GM12875 (cell line): ENCODE measurements around the gene LGALS3BP.
"Not testable (repeated sequence)": the region's sequence is repeated elsewhere in the genome, so short reads cannot be mapped to it uniquely, and the experiment has no call there.

ENCODE experiments used
- H3K4me3 ChIP-seq: one replicate; pipeline ENCODE4 v1.5.1; 2011; ENCODE audit warnings: low read depth, low read length, control low read depth
- TF ChIP-seq, protein P1 (sequence below): IDR thresholded peaks from 2 replicates; pipeline ENCODE4 v1.5.1; 2011; ENCODE audit warnings: low read depth, mild to moderate bottlenecking, control low read depth, inconsistent platforms, low read length, moderate library complexity, borderline replicate concordance; ENCODE audit not compliant: insufficient read depth

The LGALS3BP gene

DNA sequence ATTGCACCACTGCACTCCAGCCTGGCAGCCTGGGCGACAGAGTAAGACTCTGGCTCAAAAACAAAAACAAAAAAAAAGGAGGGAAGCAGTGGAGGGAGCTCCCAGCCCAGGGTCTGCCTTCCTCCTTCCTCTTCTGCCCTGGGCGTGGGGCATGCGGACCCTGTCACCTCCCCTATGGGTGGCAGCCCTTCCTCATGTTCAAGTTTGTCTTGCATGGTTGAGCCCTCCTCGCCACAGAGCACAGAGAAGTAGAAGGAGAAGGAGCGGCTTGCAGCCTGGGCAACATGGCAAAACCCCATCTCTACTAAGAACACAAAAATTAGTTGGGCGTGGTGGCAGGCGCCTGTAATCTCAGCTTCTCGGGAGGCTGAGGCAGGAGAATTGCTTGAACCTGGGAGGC, 33.1 kb downstream of the LGALS3BP start:
- H3K4me3 ChIP-seq, result no peak overlapping the region
- TF ChIP-seq, protein P1, sequence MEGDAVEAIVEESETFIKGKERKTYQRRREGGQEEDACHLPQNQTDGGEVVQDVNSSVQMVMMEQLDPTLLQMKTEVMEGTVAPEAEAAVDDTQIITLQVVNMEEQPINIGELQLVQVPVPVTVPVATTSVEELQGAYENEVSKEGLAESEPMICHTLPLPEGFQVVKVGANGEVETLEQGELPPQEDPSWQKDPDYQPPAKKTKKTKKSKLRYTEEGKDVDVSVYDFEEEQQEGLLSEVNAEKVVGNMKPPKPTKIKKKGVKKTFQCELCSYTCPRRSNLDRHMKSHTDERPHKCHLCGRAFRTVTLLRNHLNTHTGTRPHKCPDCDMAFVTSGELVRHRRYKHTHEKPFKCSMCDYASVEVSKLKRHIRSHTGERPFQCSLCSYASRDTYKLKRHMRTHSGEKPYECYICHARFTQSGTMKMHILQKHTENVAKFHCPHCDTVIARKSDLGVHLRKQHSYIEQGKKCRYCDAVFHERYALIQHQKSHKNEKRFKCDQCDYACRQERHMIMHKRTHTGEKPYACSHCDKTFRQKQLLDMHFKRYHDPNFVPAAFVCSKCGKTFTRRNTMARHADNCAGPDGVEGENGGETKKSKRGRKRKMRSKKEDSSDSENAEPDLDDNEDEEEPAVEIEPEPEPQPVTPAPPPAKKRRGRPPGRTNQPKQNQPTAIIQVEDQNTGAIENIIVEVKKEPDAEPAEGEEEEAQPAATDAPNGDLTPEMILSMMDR, result no peak

GRCh38 chr17:78946131-78946530, 33.6 kb downstream of the LGALS3BP start:
- no peak overlapping the region for H3K4me3 ChIP-seq
- TF ChIP-seq, protein P1, result no peak

DNA sequence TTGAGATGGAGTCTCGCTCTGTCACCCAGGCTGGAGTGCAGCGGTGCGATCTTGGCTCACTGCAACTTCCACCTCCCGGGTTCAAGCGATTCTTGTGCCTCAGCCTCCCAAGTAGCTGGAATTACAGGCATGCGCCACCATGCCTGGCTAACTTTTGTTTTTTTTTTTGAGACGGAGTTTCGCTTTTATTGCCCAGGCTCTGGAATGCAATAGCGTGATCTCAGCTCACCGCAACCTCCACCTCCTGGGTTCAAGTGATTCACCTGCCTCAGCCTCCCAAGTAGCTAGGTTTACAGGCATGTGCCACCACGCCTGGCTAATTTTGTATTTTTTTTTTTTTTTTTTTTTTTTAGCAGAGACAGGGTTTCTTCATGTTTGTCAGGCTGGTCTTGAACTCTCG, 34.3 kb downstream of the LGALS3BP start:
- H3K4me3 ChIP-seq, result not testable (repeated sequence)

- TF ChIP-seq, protein P1, result no peak
These were observed 34.8 kb downstream of the LGALS3BP start for GRCh38 chr17:78944956-78945355.

GRCh38 chr17:78944026-78944425, 35.7 kb downstream of the LGALS3BP start:
- TF ChIP-seq, protein P1, result no peak
- H3K4me3 ChIP-seq, result no peak overlapping the region

More at GRCh38 chr17:78944956-78945355, 34.8 kb downstream of the LGALS3BP start:
- H3K4me3 ChIP-seq, result no peak overlapping the region

DNA sequence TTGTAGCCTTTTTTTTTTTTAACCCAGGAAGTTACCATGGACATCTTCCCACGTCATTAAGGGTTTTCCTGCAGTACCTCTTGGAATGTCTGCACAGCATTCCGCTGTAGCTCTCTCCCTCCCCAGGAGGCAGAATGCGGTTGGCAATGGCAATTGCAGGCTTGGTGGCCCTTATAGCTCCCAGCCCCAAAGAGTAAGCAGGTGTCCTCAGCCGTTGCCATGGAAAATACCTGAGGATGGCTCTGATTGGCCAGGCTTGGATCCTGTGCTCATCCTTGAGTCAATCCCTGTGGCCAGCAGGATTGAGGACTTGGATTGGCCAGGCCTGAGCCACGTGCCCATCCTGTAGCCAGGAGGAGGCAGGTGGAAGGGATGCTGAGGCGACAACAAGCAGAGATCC, 39.0 kb downstream of the LGALS3BP start:
- TF ChIP-seq, protein P1, result no peak

GRCh38 chr17:78940258-78940657, 39.5 kb downstream of the LGALS3BP start:
- TF ChIP-seq, protein P1, result no peak
- H3K4me3 ChIP-seq, result no peak overlapping the region

More for the DNA sequence above, 39.0 kb downstream of the LGALS3BP start:
- no peak overlapping the region for H3K4me3 ChIP-seq

DNA sequence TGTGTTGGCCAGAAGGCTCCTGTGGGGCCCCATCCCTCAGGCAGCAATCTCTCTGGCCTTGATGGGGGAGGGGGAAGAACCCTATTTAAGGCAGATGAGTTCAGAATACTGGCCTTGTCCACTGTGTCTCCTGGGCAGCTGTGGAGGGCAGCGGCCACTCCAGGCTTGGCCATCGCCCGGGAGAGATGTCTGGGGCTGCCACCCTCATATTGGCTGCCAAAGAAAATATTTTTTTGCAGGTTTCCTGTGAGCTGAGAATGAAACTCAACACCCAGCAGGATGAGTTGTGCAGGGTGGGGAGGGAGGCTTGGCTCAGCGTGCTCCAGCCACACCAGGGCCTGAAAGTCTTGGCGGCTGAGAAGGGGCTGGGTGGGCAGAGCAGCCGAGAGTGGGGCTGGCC, 40.1 kb downstream of the LGALS3BP start:
- H3K4me3 ChIP-seq, result no peak overlapping the region
- TF ChIP-seq, protein P1, result no peak
